ENCODE results near the gene OR8H3.
"Not testable (repeated sequence)": the region's sequence is repeated elsewhere in the genome, so short reads cannot be mapped to it uniquely, and the experiment has no call there.

Gene OR8H3, protein sequence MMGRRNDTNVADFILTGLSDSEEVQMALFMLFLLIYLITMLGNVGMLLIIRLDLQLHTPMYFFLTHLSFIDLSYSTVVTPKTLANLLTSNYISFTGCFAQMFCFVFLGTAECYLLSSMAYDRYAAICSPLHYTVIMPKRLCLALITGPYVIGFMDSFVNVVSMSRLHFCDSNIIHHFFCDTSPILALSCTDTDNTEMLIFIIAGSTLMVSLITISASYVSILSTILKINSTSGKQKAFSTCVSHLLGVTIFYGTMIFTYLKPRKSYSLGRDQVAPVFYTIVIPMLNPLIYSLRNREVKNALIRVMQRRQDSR

DNA sequence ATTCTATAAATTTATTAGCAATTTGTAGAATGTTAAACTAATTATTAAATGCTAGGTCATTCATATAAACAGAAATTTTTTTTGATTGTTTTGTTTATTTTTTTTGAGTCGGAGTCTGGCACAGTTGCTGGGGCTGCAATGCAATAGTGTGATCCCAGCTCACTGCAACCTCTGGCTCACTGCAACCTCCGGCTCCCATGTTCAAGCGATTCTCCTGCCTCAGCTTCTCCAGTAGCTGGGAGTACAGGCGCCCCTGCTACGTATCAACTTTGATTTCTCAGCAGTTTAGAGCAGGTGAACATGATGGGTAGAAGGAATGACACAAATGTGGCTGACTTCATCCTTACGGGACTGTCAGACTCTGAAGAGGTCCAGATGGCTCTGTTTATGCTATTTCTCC, at the start of gene OR8H3:
Gene OR8H3, plus strand, starts transcription at position 301 of the 400 bp plus-strand sequence. Its CDS starts 0 bp downstream, at position 301.
- no peak for DNase-seq

DNA sequence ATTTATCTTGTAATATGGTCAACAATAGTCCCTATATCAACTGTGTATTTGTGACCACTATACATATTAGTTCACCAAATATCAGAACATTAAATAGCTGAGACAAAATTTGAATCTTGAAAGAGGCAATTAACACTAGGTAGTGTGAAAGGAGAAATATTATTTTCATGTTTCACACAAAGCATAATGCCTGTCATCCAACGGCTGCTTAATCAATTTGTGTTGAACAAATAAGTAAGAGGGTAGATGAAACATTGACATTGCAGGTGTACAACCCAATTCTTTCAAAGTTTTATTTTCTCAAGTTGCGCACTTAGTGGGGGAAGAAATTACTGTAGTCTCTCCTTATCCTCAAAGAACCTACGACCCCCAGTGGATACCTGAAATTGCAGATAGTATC, 32.5 kb upstream of the OR8H3 start:
- DNase-seq, result no peak

DNA sequence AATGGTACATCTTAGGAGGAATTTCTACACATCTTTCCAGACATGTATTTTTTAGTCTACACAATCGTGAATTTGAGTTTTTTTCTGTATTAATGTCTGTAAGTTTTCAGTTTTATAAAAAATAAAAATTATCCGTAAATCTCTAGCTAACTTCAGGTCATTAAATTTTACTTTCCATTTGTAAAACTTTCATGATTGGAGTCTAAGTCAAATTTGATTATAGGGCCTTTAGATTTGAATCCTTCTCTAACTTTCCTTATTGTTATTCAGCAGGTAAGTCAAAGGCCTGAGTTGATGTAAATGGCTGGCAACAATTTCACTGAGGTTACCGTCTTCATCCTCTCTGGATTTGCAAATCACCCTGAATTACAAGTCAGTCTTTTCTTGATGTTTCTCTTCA, 29.2 kb upstream of the OR8H3 start, which contains the start of gene OR8I2:
Gene OR8I2, plus strand, starts transcription at position 301 of the 400 bp plus-strand sequence. Its CDS starts 0 bp downstream, at position 301.
- DNase-seq, result no peak

DNA sequence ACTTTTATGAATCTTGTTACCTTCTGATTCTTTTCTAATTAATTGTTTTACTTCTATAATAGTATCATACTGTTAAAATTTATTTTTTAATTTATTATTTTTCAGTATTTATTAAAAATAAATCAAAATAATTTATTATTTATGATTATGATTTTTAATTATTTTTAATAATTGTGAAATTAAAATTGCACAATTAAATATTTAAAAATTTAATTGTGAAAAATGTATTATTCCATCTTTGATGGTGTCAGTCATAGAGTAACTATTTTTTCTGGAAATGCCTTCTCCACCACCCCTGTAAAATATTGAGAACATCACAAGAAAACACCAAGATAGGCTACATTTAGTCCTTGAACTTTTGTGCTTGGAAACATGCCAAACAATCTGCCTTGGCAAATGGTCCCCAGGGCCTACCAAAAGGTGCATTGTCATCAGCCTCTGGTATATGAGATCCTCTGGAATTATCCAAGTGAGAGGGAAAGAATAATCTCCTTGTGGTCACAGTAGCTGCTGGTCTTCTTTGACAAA, 18.9 kb upstream of the OR8H3 start, which contains the start of gene OR8H2:
Gene OR8H2, plus strand, starts transcription at position 478 of the 528 bp plus-strand sequence. CDS start 1,356 bp downstream, outside the sequence.
- no peak for DNase-seq

DNA sequence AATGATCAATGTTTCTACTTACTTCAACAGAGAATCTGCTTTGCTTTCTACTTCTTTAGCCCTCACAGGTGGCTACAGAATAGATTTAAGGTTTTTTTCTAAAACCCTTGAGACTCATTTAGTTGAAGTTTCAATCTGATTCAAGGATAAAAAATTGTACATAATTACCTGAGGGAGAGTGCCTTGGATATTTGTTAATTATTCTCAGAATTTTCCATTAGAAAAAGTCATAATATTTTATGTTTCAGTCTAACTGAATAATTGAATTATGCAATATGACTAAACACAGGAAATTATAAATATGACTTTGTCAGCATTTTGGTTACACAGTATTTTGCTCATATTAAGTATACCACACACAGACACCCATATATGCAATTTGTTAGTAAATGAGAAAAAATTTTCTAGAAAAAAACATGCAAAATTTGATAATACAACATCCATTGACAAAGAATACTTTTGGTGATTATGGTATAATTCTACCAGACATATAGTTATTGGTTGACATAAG, 18.0 kb downstream of the OR8H3 start, which contains the start of gene OR8J3:
Gene OR8J3, minus strand, starts transcription at position 51 of the 511 bp plus-strand sequence. CDS start 2,483 bp downstream, outside the sequence.
- DNase-seq, result no peak

DNA sequence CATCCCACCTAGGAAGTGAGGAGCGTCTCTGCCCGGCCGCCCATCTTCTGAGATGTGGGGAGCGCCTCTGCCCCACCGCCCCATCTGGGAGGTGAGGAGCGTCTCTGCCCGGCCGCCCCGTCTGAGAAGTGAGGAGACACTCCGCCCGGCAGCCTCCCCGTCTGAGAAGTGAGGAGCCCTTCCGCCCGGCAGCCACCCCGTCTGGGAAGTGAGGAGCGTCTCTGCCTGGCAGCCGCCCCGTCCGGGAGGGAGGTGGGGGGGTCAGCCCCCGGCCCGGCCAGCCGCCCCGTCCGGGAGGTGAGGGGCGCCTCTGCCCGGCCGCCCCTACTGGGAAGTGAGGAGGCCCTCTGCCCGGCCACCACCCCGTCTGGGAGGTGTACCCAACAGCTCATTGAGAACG, 21.5 kb downstream of the OR8H3 start:
- not testable (repeated sequence) for DNase-seq

DNA sequence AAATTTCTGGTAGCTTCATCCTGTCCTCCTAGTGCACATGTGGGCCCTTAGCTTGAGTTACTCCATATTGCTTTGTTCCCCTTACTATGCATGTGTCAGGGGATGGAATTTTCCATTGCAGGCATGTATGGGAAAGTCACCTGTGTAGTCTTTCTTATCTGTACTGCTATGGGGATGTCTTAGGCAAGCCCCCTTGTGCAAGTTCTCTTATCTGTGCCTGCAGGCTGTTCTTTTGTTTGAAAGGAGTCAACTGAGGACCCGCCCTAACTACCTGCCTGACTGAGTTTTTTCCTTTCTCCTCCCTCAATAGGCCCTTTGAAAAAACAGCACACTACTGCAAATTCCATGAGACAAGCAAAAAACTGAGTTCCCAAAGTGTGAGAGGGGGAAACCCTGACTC, 29.2 kb downstream of the OR8H3 start:
- no peak for DNase-seq

DNA sequence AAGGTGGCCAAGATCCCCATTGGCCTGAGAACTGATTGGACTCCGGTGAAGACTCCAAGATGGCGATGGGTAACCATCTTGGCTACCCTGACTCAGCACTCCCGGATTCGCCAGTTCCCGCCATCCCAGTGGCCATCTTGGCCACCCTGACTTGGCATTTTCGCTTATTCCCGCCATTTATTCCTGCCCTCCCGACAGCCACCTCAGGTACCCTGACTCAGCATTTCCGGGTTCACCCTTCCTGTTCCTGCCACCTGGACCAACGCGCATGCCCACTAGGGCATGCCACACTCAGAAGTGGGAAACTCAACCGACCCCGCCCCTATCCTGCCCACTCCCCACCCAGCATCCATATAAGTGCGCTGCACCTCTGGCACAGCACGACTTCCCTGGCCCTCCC, 30.2 kb downstream of the OR8H3 start:
- no peak for DNase-seq

DNA sequence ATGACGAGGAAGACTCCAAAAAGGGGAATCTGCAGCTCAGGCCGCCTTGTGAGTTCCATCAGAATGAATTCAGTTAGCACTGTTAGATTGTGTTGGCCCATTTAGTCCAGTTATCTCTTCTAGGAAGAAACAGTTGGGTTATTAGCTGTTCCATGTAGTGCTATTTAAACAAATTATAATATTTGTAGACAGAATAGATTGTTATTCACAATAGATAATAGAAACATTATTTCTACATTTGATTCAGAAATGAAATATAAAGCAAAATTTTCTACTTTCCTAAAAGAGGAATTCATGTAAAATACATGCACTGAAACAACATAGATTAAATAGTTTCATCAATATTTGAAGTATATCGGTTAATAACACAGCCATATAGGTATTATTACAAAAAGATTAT, 38.0 kb downstream of the OR8H3 start, which contains the start of gene OR8K5:
Gene OR8K5, minus strand, starts transcription at position 101 of the 400 bp plus-strand sequence. Its CDS starts 0 bp downstream, at position 101.
- no peak for DNase-seq

DNA sequence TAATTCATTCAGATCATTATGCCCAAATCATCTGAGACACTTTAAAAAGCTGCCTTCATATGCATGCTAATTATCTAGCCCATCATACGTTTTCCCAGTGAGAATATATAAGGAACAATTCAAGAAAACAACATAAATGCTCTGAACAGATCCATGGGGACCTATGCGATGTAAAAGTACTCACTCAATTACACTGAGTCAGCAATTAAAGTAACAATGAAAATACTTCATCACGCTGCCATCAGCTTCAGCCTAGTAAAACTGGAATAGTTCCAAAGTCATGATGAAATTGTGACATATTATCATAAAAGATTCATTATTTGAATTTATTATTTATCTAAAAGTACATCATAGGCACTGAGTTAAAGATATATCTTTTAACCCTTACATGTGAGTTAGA, 41.6 kb downstream of the OR8H3 start:
- no peak for DNase-seq

DNA sequence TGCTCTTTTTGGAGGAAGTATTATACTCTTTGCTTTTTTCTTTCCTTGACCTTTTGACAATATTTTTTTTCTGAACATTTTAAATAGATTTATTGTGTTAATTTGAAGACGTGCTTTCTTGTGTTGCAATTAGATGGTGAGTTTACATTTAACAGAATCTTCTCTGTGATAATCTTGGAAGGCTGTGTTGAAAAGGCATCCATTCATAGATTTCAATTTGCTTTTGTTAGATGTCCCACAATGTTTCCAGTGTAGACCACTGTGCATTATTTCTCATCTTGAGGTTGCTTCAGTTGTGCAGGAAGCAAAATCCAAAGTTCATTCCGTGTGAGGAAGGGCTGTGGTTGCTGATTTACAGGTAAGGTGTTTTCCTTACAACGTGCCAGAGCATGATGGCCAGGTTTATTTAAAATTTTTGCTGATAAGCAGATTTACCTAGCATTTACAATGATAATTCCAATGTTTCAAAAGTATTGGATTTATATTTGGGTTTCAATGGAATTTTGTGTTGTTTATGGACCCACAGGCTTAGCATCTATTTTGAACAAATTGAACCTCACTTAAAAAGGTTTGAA, 50.2 kb downstream of the OR8H3 start:
- DNase-seq, result no peak

Measured in CD4-positive, alpha-beta T cell treated with Interleukin-17A for 1 hour (primary cell).